Thymus (tissue), 11 donors: ENCODE measurements around the gene KCNAB2. TPM values are rescaled to one million over a fixed set of nuclear protein-coding genes. Genes with fewer than 3 reads are reported as not detected.

Source experiments
- DNase-seq, 9 donors: peaks; one replicate each; pipeline ENCODE4 v3.0.0-alpha.2; 2013; ENCODE audit warnings: low spot score in 9 of 9, low read depth in 6 of 9, missing footprints in 1 of 9
- H3K27ac ChIP-seq, 2 donors: one replicate each; pipeline ENCODE4 v1.5.1; 2013; ENCODE audit warnings: control low read depth in 1 of 2, low read depth in 1 of 2, low read length in 1 of 2, mild to moderate bottlenecking in 1 of 2, moderate library complexity in 1 of 2
- H3K27me3 ChIP-seq, 2 donors: one replicate each; pipeline ENCODE4 v1.5.1; 2013; ENCODE audit warnings: low read length in 1 of 2; ENCODE audit not compliant: control insufficient read depth in 2 of 2, insufficient read depth in 1 of 2
- H3K36me3 ChIP-seq, 2 donors: one replicate each; pipeline ENCODE4 v1.5.1; 2013; ENCODE audit warnings: low read length in 1 of 2, mild to moderate bottlenecking in 1 of 2, moderate library complexity in 1 of 2; ENCODE audit not compliant: control insufficient read depth in 2 of 2, insufficient read depth in 2 of 2
- H3K4me1 ChIP-seq, 2 donors: one replicate each; pipeline ENCODE4 v1.5.1; 2013; ENCODE audit warnings: low read length in 2 of 2; ENCODE audit not compliant: control insufficient read depth in 2 of 2, insufficient read depth in 2 of 2
- H3K4me3 ChIP-seq, 2 donors: one replicate each; pipeline ENCODE4 v1.5.1; 2013; ENCODE audit warnings: low read length in 2 of 2, control low read depth in 1 of 2, mild to moderate bottlenecking in 1 of 2
- H3K9me3 ChIP-seq, 2 donors: one replicate each; pipeline ENCODE4 v1.5.1; 2013; ENCODE audit warnings: low read length in 1 of 2, mild to moderate bottlenecking in 1 of 2; ENCODE audit not compliant: control insufficient read depth in 2 of 2, insufficient read depth in 1 of 2
- WGBS: extraction: QIAGEN DNeasy Blood & Tissue Kit; methylation state at CpG from one replicate; pipeline ENCODE4 v1.1.7; 2013; 5-methylcytosine and 5-hydroxymethylcytosine counted together
- polyA plus RNA-seq: library from polyadenylated mRNA; stranded (reverse); fragments of 200-250 nt; gene quantifications from one replicate; pipeline ENCODE4 v1.2.3, GENCODE V29; 2013
- total RNA-seq: library from RNA; stranded (reverse); fragments of 120-200 nt; gene quantifications from one replicate; pipeline ENCODE4 v1.2.4, GENCODE V29; 2013
- donor health status: healthy.

KCNAB2 gene
- total and polyA plus RNA-seq, 2 donors = 19.0 to 40.1 TPM

GRCh38 chr1:6027591-6027990 is 18.1 kb upstream of the KCNAB2 start:
- peaks cover 0 to 2% of the 10 kb centered on the region in 2 donors for H3K27me3 ChIP-seq
- H3K4me1 ChIP-seq = peaks cover 33 to 37% of the 10 kb centered on the region in 2 donors
- WGBS = 12% methylated on average over 10 of the region's 10 CpGs
- peak overlapping the region; percentile 50 to 51 for H3K4me3 ChIP-seq
- H3K9me3 ChIP-seq = no peaks in the 10 kb centered on the region
- H3K27ac ChIP-seq = peak overlapping the region; percentile 89 to 90
- DNase-seq = peak in 2 of 9 donors; percentile 26 to 27
- peaks cover 0 to 8% of the 10 kb centered on the region in 2 donors for H3K36me3 ChIP-seq

GRCh38 chr1:6028042-6028850 is 17.4 kb upstream of the KCNAB2 start:
- Histone ChIP-seq H3K4me3 (peak overlapping the region; percentile 50 to 51), H3K4me1 (peaks cover 33 to 37% of the 10 kb centered on the region in 2 donors), H3K27me3 (peaks cover 0 to 2% of the 10 kb centered on the region in 2 donors)

GRCh38 chr1:6029351-6029750 is 16.3 kb upstream of the KCNAB2 start:
- Histone ChIP-seq H3K4me1 (peaks cover 33 to 37% of the 10 kb centered on the region in 2 donors), H3K36me3 (peaks cover 8% of the 10 kb centered on the region in 2 donors), H3K4me3 (no peak overlapping the region), H3K27ac (no peak overlapping the region), H3K9me3 (no peaks in the 10 kb centered on the region), H3K27me3 (peaks cover 0 to 2% of the 10 kb centered on the region in 2 donors)
- 92% methylated on average over 5 of the region's 5 CpGs for WGBS
- no peak for DNase-seq

More at GRCh38 chr1:6028042-6028850, 17.4 kb upstream of the KCNAB2 start:
- 11% methylated on average over 19 of the region's 19 CpGs for WGBS
- peak in 7 of 9 donors; percentile 44 to 85 (median 59) for DNase-seq
- Histone ChIP-seq H3K36me3 (peaks cover 0 to 8% of the 10 kb centered on the region in 2 donors), H3K9me3 (no peaks in the 10 kb centered on the region), H3K27ac (peak overlapping the region; percentile 89 to 90)

GRCh38 chr1:6030132-6030531 is 15.6 kb upstream of the KCNAB2 start:
- 97% methylated on average over 7 of the region's 7 CpGs for whole genome bisulfite sequencing
- DNase-seq = no peak

GRCh38 chr1:6030547-6031261 is 15.0 kb upstream of the KCNAB2 start:
- Histone ChIP-seq H3K36me3 (peaks cover 8 to 19% of the 10 kb centered on the region in 2 donors), H3K4me1 (peaks cover 27 to 32% of the 10 kb centered on the region in 2 donors), H3K4me3 (no peak overlapping the region), H3K9me3 (no peaks in the 10 kb centered on the region), H3K27ac (no peak overlapping the region), H3K27me3 (no peaks in the 10 kb centered on the region)
- DNase-seq = no peak
- 98% methylated on average over 2 of the region's 2 CpGs for WGBS

More at GRCh38 chr1:6030132-6030531, 15.6 kb upstream of the KCNAB2 start:
- no peak overlapping the region for H3K4me3 ChIP-seq
- no peaks in the 10 kb centered on the region for H3K9me3 ChIP-seq
- peaks cover 8 to 14% of the 10 kb centered on the region in 2 donors for H3K36me3 ChIP-seq
- no peak overlapping the region for H3K27ac ChIP-seq
- H3K4me1 ChIP-seq = peaks cover 33 to 37% of the 10 kb centered on the region in 2 donors
- H3K27me3 ChIP-seq = peaks cover 0 to 2% of the 10 kb centered on the region in 2 donors

- no peak for DNase-seq
- Histone ChIP-seq H3K4me1 (peaks cover 10 to 13% of the 10 kb centered on the region in 2 donors), H3K27me3 (no peaks in the 10 kb centered on the region), H3K9me3 (no peaks in the 10 kb centered on the region), H3K27ac (no peak overlapping the region), H3K4me3 (no peak overlapping the region), H3K36me3 (peaks cover 8 to 22% of the 10 kb centered on the region in 2 donors)
- 97% methylated on average over 8 of the region's 8 CpGs for WGBS
Observed at GRCh38 chr1:6033124-6033523, 12.6 kb upstream of the KCNAB2 start.

GRCh38 chr1:6033986-6034749 is 11.5 kb upstream of the KCNAB2 start:
- Histone ChIP-seq H3K36me3 (peaks cover 7 to 22% of the 10 kb centered on the region in 2 donors), H3K4me3 (no peak overlapping the region), H3K4me1 (peaks cover 1 to 5% of the 10 kb centered on the region in 2 donors), H3K9me3 (no peaks in the 10 kb centered on the region), H3K27ac (no peak overlapping the region), H3K27me3 (no peaks in the 10 kb centered on the region)
- DNase-seq = peak in 1 of 9 donors; percentile 28
- 87% methylated on average over 21 of the region's 21 CpGs for WGBS

- H3K4me3 ChIP-seq = no peak overlapping the region
- WGBS = 95% methylated on average over 10 of the region's 10 CpGs
- no peak for DNase-seq
- H3K4me1 ChIP-seq = peaks cover 0 to 5% of the 10 kb centered on the region in 2 donors
- no peak overlapping the region for H3K27ac ChIP-seq
- no peaks in the 10 kb centered on the region for H3K9me3 ChIP-seq
- H3K27me3 ChIP-seq = no peaks in the 10 kb centered on the region
- H3K36me3 ChIP-seq = peaks cover 2 to 24% of the 10 kb centered on the region in 2 donors
Observed at GRCh38 chr1:6034750-6035096, 11.0 kb upstream of the KCNAB2 start.
